NCI-H1436 treated with DMSO at 0.1 percent for 48 hours (cell line): ENCODE results near the gene FAM50B.

ENCODE experiments used
- DNase-seq: peaks from one replicate; lab custom pipeline; 2025; lab: John Stamatoyannopoulos, UW

The FAM50B gene

DNA sequence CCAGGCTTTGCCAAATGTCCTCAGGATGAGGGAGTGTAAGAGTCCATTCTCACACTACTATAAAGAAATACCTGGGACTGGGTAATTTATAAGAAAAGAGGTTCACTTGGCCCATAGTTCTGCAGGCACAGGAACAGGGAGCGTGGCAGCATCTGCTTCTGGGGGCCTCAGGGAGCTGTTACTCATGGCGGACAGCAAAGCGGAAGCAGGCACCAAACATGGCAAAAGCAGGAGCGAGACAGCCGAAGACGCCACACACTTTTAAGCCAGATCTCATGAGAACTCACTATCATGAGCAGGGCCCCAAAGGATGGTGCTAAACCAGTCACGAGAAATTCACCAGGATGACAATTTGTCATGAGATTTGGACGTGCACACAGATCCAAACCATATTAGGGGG lies 22.8 kb downstream of the FAM50B start:
- DNase-seq: no peak

DNA sequence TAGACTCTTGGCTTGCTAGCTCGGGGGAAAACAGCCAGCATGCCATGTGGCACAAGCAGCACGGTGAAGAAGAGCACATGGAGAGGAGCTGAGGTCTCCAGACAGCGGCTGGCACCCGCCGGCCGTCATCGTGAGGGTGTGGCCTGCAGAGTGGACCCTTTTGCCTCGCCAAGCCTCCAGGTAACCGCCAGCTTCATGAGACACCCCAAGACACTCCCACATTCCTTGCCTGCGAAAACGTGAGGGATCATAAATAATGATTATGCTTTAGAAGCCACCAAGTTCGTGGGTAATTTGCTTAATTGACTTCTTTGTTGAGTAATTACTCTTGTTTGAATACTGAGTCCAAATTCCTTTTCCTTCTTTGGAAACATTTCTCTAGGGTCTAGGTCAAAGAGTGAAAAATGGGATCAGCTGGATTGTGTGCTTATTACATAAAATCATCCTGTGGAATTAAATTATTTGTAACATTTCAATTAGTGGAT lies 23.2 kb downstream of the FAM50B start:
- no peak for DNase-seq

DNA sequence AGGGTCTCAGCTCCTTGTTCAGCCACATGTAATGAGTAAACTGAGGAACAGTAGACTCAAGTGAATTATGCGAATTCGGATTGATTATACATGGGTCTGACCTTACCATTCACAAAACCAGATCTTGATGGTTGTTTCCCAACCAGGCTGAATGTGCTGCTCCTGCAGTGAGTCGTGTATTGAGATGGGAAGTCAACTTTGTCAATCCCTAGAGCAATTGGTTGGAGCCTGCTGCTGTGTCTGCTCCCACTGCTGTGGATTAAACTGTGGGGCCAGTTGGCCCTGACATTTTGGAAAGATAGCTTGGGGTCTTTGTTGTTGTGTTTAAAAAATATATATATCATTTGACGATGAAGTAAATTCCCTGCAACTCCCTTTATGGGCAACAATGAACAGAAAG lies 23.9 kb downstream of the FAM50B start:
- no peak for DNase-seq

DNA sequence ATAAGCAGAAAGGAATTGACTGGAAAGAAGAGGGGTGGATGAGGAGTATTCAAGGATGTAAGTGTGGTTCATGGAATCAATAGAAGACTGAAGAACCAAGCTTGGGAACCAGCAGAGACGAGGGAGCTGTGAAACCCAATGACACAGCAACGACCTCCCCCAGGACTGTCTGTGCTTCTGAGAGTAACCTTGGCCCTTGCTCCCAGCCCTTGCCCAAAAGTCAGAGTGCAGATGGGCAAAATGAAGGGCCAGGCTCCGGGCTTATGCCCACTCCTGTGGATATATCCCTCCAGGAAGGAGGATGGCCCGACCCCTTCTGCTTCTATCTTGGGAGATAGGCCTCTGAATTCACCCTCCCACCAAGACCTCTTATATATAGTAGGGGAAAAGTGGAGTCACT lies 24.9 kb downstream of the FAM50B start:
- no peak for DNase-seq

DNA sequence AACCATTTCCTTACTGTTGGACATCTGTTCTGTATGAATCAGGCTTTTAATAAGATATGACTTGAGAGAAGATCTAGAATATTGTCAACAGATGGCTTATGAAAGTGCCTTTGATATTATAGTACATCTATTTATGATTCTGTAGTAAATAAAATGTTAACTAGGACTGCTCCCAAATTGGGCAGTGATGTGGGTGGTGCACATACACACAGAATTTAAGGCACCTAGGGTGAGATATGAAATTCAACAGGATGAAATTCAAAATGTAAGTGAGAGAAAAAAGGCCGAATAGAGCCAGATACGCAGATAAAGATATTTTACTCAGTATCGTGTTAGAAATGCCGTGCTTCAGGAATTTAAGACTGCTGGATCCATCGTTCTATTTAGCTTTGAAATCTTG lies 26.3 kb downstream of the FAM50B start:
- no peak for DNase-seq

DNA sequence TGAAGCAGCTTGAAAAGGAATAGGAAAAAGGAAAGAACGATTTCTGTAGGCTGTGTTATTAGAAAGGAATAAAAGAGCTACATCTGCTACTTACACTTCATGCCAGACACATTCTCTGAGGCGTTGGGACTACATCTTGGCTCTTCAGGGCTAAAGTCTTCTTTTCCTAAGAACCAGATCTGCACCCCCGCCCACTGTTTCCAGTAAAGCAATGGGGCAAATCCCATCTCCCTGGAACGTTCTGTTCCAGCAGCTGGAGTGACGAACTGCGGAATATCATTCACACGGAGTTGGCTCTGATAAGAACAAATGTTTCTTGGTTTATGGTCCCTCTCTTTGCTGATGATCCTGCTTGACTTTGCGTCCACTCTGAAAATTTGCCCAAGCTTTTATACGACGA lies 26.9 kb downstream of the FAM50B start:
- DNase-seq: no peak

DNA sequence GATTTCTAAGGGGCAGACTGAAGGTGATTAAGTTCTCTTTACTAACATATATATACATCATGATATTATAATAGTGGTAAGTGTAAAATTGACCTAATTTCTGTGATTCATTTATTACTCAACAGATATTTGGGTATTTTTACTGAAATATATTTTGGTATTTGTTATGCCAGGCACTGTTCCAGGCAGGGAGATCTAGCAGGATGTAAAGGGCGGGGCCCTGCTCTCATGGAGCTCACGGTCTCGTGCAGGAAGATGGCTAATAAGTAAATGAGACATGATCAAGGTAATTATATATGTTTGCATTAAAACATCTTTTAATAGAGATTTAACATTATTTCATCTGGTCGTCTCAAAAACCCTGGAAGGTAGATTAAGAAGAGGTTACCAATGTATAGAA lies 27.7 kb downstream of the FAM50B start:
- DNase-seq: no peak

DNA sequence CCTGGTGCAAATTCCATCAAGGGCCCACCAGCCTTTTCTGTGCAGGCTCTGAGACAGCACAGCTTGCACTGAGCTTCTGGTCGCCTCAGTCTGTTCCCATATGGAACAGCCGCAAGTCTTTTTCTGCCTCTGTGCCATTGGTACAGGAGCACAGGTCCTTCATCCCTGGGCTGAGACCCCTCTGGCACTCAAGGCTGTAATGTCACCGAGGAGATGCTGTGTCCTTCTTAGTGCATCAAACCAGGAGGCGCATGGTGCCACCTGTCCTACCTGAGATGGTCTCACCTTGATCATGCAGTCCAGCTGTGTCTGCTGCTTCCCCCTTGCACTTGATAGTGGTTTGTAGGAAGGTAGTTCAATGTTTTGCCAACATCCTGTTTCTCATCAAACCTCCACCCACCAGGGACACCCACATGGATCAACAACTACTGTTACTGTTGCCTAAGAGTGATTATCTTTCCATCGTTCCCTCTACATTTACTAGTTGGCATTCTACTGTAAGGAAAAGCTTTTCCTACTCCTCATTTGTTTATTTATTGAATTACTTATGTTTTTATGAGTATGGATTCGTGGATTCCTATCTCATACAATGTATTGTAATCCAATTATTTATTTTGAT lies 29.0 kb downstream of the FAM50B start:
- no peak for DNase-seq

DNA sequence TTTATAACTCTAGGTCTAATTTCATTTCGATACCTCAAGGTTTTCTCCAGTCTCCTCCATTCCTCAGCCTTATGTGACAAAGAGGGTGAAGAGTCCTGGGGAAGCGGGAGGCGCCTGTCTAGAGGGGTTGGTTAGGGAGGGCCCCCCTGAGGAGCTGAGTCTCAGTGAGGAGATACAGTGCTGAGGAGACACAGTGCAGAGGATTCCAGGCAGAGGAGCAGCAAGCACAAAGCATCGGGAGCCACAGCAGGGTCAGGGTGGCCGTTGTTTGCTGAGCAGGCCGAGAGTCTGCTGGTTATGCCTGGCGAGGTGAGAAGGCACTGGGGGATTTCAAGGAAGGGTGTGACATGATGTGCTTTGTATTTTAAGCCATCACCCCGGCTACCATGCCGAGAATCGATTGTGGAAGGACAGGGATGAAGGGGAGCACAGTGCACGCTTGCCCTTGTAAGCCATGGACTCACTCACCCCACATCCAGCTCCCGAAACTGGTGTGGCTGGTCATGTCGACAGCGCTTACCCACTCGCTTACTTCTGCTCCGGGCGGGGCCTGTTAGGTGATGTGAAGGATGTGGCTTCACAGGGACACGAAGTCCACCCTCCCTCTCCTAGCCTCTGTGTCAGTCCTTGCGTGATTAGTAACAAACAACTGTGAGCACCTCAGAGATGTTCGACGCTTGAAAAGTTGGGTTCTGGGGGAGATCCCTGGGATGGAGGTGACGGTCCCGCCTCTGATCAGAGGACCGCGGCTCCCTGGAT lies 30.2 kb downstream of the FAM50B start:
- no peak for DNase-seq

DNA sequence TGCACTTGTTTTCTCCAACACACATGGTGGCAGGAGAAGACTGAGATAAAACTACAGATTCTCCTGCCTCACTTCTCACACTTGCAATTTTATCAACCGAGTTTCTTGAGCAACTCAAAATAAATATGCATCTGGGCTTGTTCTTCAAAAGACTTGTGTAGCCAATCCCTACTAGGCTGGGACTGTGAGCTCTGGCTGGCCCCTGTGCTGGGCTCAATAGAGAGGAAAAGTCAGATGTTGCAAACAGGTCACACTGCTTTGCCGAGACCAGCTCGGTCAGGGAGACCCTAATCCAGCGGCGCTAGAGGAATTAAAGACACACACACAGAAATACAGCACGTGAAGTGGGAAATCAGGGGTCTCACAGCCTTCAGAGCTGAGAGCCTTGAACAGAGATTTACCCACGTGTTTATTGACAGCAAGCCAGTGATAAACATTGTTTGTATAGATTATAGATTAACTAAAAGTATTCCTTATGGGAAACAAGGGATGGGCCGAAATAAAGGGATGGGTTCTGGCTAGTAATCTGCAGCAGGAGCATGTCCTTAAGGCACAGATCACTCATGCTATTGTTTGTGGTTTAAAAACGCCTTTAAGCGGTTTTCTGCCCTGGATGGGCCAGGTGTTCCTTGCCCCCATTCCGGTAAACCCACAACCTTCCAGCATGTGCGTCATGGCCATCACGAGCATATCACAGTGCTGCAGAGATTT lies 32.7 kb downstream of the FAM50B start:
- no peak for DNase-seq

DNA sequence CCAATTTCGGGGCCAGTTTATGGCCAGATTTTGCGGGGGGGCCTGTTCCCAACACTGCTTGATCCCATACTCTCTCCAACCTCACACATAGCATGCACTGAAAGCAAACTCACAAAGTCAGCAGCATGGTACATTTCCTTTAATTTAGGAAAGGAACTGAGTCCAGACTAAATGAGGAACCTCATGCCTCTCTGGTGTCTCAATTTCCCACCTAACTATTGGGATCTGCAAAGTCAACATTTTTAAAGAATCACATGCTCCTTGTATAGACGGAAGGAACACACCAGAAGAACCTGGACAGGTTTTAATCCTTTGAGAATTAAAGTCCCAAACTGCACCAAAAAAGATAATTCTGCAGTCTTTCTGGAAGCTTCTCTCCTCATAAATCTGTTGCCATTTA lies 33.3 kb downstream of the FAM50B start:
- no peak for DNase-seq

DNA sequence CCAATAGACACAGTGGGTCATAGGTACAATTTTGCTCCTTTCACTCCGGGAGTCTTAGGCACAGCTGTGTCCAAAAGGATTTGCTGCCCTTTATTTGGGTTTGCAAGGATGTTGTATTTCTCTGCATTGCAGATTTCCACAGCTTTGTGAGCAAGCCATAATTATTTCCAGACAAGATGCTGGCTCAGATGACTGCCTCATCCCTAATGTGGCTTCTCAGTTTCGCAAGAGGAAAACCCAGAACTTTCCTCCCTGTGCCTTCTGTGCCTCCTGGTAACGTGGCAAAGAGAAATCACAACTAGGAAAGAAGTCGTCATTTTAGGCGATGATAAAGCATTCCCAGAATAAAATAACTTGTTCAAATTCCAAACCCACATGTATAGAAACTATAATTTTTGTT lies 33.7 kb downstream of the FAM50B start:
- no peak for DNase-seq

DNA sequence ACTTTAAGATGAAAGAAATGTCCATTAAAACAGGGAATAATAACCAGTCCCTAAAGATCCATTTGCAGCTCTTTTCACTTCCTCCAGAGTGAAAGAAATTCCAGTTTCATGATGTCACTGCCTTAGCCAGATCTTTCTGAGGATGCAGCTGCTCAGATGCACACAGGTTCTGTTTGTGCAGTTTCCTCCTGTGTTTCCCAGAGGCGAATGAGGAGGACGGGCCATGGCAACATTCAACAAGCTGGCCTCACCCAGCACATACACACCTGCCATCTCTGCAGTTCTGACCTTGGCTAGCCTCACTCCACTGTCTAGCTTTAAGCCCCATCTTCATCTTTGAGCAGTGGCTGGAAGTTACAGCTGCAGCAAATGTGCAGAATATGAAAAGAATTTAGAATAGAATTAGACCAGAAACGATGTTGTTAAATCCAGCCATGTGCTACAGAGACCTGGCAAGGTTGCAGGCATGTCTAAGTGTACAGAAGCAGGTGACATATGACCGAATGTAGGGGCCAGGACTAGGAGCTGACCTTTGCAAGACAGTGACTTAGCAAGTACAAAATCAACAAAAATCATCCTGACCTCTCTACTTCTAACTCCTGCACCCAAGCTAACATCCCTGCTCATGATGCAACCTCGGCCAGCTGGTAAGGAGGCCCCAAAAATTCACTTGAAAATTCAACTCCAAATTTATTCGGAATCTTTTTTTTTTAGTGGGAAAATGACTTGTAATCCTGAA lies 35.0 kb downstream of the FAM50B start:
- no peak for DNase-seq

DNA sequence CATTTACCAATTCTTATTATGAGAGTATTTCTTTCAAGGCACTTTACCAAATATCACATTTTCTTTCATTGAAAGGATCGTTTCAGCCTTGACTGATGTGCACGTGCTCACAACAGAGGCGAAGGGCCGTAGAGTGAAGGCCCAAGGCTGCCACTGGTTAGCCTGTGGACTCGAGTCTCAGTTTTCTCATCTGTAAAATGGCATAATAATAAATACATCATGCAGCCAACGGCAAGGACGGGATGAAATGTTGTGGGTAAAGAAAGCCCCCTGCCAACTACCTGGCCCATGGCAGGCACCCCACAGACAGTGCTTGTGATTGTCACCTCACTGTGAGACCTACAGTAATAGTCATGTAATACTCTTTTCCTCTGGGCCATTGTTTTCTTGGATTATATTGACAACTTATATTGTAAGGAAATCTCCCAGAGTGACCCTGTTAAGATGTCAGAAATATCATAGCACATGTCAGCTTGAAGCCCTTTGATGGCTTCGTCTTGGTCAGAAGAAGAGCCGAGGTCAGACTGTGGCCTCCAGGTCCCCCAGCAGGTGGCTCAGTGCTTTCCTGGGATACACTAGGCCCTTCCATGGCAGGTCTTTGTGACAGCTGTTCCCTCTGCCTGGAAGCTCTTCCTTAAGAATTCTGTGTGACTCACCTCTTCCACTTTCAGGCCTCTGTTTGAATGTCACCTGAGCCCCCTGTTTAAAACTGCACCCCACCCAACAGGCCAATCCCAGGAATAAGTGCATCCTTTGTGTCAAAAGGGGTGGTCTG lies 36.3 kb downstream of the FAM50B start:
- no peak for DNase-seq

DNA sequence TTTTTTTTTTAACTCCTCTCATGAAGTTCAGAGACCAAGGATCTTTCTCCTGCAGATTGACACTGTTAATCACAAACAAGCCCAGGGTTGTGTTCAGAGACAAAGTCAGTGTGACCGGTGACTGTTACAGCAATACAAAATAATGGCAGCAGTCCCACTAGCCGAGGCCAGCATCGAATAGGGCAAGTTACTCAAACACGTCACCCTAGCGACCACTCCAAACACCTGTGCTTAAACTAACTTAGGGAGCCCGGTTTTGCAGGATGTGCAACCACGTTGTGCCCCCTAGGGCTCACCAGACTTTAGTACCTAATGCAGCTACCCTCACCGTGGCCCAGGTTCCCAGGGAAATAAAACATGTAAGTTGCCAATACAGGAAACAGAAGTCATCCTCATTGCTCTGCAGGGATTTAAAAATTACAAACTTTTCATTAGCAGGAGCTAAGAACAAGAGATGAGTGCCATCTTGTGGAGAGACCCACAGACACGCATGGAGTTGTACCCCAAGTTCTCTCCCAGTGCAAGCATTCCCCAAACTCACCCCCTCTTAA lies 38.1 kb downstream of the FAM50B start:
- DNase-seq: no peak

DNA sequence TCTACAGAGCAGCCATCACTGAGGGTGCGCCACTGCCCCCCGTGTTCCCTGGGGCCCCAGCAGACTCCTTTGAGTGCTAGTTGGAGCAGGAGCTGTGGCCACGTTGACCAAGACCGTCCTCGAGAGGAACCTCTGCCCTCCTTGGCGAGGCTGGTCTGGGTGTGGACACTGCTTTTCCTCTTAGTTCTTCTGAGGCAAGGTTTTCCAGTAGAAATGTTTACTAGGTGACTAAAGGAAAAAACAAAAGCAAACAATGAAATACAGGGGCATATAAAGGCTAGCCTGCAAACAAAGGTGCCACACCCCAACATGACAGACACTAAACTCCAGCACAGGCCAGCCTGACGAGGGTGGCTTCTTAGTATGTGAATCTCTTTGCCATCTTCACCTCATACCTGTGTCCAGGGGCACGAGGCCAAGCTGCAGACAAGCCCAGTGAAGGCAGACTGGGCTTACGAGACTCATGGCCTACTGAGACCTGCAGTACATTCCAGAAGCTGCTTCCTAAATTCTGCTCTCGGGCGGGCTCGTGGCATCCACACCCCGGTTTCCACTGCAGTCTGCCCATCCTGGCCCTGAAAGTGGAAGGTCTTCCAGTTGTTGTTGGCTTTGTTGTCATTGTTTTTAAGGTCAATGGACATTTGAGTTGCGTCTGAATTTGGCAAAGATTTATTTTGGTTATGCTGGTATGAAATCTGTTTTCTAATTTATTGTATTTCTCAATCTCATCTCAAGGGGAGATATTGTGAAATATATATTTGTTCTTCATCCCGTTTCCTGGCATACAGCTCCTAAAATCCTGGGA lies 39.2 kb downstream of the FAM50B start:
- DNase-seq: no peak

DNA sequence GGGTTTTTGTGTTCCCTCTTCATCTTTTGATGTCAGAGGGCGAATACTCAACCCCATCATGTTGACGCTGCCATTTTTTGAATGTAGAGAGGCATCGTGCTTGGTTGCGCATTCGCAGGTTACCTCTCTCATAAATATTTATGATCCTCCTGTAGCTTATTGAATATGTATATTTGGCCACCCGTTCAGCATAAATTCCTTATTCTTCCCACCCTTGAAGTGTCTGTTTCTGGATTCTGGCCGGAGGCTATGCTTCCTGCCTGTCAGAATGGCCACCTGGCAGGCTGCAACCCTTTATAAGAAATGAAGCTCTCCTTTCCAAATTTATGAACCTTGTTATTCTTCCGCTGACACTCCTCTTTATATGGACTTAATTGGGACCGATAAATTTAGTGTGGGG lies 40.9 kb downstream of the FAM50B start:
- no peak for DNase-seq

DNA sequence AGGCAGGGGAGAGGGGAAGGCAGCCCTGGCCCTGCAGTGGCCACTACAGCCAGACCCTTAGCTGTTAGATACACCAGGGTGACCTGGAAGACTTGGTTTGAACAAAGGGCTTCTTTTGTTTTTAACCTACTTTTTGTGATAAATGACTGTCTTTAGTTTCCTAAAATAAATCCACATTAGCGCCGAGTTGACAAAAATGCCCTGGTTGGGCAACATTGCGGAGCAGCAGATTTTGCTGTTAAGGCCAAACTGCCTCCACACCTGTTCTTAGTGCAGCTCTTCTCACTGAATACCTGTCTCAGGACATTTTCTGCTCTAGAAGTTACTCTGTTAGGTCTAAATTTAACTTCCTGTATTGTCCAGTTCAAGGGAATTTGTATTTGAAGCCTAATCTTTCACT lies 42.7 kb downstream of the FAM50B start:
- no peak for DNase-seq

DNA sequence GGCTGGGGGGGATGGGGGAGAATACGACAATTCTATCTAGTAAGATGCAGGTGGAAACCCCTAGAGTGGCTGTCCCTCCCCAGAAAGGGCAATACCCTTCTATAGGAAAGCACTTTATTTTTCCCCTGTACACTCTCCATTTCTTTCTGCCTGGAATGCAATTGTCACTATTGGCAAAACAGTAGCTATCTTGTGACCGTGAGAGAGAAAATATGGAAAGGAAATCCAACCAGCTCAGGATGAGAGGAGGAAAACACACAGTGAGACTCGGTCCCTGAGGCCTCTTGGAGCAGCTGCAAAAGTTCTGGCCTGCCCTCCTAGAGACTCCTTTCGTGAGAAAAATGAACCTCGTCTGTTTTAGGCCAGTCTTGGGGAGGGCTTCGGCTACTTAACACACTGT lies 43.4 kb downstream of the FAM50B start:
- no peak for DNase-seq

DNA sequence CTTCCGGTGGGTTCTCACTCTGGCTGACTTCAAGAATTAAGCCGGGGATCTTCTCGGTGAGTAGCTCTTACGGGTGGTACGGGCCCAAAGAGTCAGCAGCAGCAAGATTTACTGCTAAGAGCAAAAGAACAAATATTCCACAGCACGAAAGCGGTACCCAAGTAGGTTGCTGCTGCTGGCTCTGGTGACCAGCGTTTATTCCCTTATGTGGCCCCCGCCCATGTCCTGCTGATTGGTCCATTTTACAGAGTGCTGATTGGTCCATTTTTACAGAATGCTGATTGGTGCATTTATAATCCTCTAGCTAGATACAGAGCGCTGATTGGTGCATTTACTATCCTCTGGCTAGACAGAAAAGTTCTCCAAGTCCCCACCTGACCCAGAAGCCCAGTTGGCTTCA lies 44.3 kb downstream of the FAM50B start:
- no peak for DNase-seq

DNA sequence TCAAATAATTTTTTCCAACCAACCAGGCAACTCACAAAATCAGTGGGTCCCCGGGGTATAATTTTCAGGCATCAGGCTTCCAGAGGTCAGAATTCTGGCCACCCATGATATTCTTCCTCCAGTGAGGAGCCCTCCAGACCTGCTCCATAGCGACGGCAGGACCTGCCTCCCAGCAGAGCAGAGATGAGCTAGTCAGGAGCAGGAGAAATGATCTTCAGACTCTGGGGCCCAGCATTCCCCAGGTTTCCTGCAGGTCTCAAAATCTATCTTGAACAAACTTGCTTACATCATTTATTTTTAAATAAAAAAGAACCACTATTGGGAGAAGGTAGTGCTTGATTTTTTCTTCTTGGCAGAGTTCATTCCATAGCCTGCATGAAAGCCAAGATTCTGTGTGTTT lies 44.7 kb downstream of the FAM50B start:
- DNase-seq: no peak
